Psoas muscle (tissue), 8 donors: Measurements from ENCODE around the gene PPM1B. TPM values are rescaled to one million over a fixed set of nuclear protein-coding genes. Genes with fewer than 3 reads are reported as not detected.

Source experiments
- ATAC-seq, 4 donors: fragments of 200-7000 bp; cut with Tn5 transposase; one replicate each; pipeline ENCODE4 v1.9.1; 2020; ENCODE audit warnings: moderate library complexity in 3 of 4, mild to moderate bottlenecking in 2 of 4
- DNase-seq, 2 donors: peaks; one replicate each; pipeline ENCODE4 v3.0.0-alpha.2; 2020
- H3K27ac ChIP-seq: fragments of 200-600 bp; one replicate; pipeline ENCODE4 v1.8.0; 2022
- H3K27me3 ChIP-seq, 3 donors: fragments of 200-600 bp in 1 of 3; one replicate each; pipeline versions ENCODE4 v1.6.1 to v1.8.0; 2013 to 2022; ENCODE audit warnings: low read length in 2 of 3, mild to moderate bottlenecking in 2 of 3, moderate library complexity in 1 of 3; ENCODE audit not compliant: insufficient read depth in 3 of 3
- H3K36me3 ChIP-seq, 2 donors: fragments of 200-600 bp in 1 of 2; one replicate each; pipeline versions ENCODE4 v1.6.1 to v1.8.0; 2013 to 2022; ENCODE audit warnings: low read depth in 1 of 2, mild to moderate bottlenecking in 1 of 2, moderate library complexity in 1 of 2; ENCODE audit not compliant: insufficient read depth in 1 of 2
- H3K4me1 ChIP-seq: fragments of 200-600 bp; one replicate; pipeline ENCODE4 v1.8.0; 2022
- H3K4me3 ChIP-seq: fragments of 200-600 bp; one replicate; pipeline ENCODE4 v1.8.0; 2022; ENCODE audit warnings: mild to moderate bottlenecking
- H3K9me3 ChIP-seq: fragments of 200-600 bp; one replicate; pipeline ENCODE4 v1.8.0; 2022
- WGBS, 3 donors: extraction: QIAGEN DNeasy Blood & Tissue Kit; methylation state at CpG; one replicate each; pipeline versions ENCODE4 v1.1.6 to v1.1.7; 2013; 5-methylcytosine and 5-hydroxymethylcytosine counted together
- intact Hi-C, 2 donors: fragments of 100-400 bp; cut with DNase I; formaldehyde crosslinking; loops; one replicate each; pipeline versions ENCODE4 v1.11.0 to v1.14.2; 2022
- polyA plus RNA-seq, 3 donors: library from polyadenylated mRNA; stranded (reverse); fragments of 200-250 nt; gene quantifications; one replicate each; pipeline ENCODE4 v1.2.3, GENCODE V29; 2013
- total RNA-seq, 4 donors: library from RNA; stranded (reverse); fragmentation: NEBNext Ultra II Directional in 2 of 4; extraction: Animal tissue kit (Norgen Biotek cat#: 25700) in 2 of 4; gene quantifications; one replicate each; pipeline versions ENCODE4 v1.2.1 to v1.2.4, GENCODE V29; 2021 to 2023
- TF ChIP-seq, protein P1 (sequence below): fragments of 200-600 bp; IDR thresholded peaks from one replicate; pipeline ENCODE4 v1.8.0; 2022; ENCODE audit warnings: antibody characterized with exemption
- donor health status: healthy with polysubstance abuse.
- donor health status: DM: no; HTN: no; CAD: no; lungs with moderate emphysema.
- donor health status: Bipolar disorder and iron deficiency.
- donor health status: healthy.
- donor health status: DM: yes; HTN: yes; CAD: no.
- donor health status: DM: no; HTN: no; CAD: no.
- donor health status: DM: no; HTN: no; CAD: no.
- donor health status: DM: yes; HTN: yes; CAD: no.

The PPM1B gene
- total and polyA plus RNA-seq, 7 donors, result 17.4 to 244 (median 112) TPM

DNA sequence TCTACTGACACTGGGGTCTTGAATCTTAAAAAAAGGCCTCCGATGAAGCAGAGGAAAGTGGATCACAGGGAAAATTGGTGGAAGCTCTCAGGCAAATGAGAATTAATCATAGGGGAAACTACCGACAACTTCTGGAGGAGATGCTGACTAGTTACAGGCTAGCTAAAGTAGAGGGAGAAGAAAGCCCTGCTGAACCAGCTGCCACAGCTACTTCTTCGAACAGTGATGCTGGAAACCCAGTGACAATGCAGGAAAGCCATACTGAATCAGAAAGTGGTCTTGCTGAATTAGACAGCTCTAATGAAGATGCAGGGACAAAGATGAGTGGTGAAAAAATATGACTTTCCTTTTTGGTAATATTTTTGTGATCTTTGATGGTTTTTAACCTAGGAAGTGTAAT, 61.7 kb downstream of the PPM1B start:
- H3K4me3 ChIP-seq, result no peak overlapping the region
- H3K27ac ChIP-seq, result no peak overlapping the region
- no peaks in the 10 kb centered on the region for H3K27me3 ChIP-seq
- H3K4me1 ChIP-seq, result no peaks in the 10 kb centered on the region
- WGBS, 3 donors, result 86 to 89% (median 86%) methylated on average over 3 of the region's 3 CpGs
- no peaks in the 10 kb centered on the region for H3K9me3 ChIP-seq
- ATAC-seq (peak in 1 of 4 donors; percentile 23), DNase-seq (no peak)
- H3K36me3 ChIP-seq, result peaks cover 0 to 18% of the 10 kb centered on the region in 2 donors
- TF ChIP-seq, protein P1, sequence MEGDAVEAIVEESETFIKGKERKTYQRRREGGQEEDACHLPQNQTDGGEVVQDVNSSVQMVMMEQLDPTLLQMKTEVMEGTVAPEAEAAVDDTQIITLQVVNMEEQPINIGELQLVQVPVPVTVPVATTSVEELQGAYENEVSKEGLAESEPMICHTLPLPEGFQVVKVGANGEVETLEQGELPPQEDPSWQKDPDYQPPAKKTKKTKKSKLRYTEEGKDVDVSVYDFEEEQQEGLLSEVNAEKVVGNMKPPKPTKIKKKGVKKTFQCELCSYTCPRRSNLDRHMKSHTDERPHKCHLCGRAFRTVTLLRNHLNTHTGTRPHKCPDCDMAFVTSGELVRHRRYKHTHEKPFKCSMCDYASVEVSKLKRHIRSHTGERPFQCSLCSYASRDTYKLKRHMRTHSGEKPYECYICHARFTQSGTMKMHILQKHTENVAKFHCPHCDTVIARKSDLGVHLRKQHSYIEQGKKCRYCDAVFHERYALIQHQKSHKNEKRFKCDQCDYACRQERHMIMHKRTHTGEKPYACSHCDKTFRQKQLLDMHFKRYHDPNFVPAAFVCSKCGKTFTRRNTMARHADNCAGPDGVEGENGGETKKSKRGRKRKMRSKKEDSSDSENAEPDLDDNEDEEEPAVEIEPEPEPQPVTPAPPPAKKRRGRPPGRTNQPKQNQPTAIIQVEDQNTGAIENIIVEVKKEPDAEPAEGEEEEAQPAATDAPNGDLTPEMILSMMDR, result no peak
- intact Hi-C loops, result no loop called here

DNA sequence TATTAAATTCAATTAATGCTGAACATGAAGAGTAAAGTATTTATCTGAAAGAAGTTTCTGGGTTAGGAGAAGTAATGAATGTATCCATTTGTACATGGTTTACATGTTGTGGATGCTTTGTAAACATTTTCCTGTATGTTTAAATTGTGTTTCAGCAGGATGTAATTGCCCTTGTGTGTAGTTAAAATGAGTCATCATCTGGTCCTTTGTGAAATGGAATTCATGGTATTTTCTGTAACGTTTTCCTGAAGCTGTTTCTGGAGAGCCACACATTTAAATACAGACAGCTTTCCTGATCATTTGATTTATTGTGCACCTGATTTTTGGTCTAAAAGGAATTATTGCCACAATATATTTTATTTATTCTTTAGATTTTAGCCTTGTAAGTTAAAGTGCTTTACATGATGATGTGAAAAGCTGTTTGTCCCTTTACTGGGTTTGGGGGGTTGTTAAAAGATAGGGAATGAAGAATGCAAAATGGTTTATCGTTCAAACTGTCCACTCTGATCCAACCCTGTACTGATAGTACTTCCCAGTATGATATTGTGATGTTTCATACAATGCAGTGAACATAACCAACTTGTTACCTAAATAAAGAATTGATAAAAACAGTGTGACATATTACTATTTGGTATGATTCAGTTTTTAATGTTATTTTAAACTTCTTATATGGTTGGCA, 64.9 kb downstream of the PPM1B start:
- no peaks in the 10 kb centered on the region for H3K4me1 ChIP-seq
- intact Hi-C loops, result no loop called here
- TF ChIP-seq, protein P1, result no peak
- H3K9me3 ChIP-seq, result no peaks in the 10 kb centered on the region
- H3K4me3 ChIP-seq, result no peak overlapping the region
- no peaks in the 10 kb centered on the region for H3K27me3 ChIP-seq
- 32 to 49% (median 40%) methylated on average over 2 of the region's 2 CpGs for WGBS, 3 donors
- DNase-seq (no peak), ATAC-seq (no peak)
- H3K36me3 ChIP-seq, result peaks cover 0 to 15% of the 10 kb centered on the region in 2 donors
- no peak overlapping the region for H3K27ac ChIP-seq

DNA sequence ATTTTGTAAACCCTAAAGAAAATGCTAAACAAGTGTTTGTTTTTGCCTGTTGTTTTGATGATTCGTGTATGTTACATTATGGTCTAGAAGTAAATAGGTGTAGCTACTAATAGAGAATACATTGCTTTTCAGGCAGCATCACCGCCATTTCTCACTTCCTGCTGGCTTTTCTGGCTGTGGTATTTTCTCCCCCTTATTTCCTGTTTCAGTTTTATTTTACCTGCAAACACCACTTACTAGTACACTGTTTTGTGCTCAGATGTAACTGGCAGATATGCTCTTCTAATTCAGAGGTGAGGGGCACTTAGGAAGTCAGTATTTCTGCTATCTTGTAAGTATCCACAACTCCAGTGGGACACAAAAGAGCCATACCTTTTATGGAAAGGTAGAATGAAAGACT, 68.5 kb downstream of the PPM1B start:
- H3K27me3 ChIP-seq, result no peaks in the 10 kb centered on the region
- H3K4me1 ChIP-seq, result no peaks in the 10 kb centered on the region
- peaks cover 0 to 7% of the 10 kb centered on the region in 2 donors for H3K36me3 ChIP-seq
- no peak overlapping the region for H3K4me3 ChIP-seq
- TF ChIP-seq, protein P1, result no peak
- H3K9me3 ChIP-seq, result no peaks in the 10 kb centered on the region
- intact Hi-C loops, result no loop called here
- DNase-seq (no peak), ATAC-seq (no peak)
- 75 to 77% (median 76%) methylated on average over 2 of the region's 2 CpGs for WGBS, 3 donors
- H3K27ac ChIP-seq, result no peak overlapping the region

DNA sequence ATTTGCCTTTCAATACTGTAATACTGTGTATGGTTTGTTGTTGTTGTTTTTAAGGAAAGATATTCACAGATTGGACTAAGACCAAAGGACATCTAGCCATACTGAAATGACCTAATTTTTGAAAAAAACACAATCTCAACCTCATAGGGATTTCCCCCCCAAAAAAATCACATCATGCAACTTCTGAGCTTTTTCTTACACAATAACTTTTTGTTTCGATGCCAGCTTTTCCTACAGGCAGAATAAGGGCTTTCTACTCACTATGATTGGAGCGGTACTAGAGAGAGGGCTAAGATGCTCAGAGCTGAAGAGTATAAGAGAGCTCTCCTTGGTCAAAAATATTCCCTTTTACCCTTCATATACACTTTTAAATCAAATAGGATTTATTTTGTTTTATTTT, 74.2 kb downstream of the PPM1B start:
- intact Hi-C loops, result loop anchor here in 1 of 2 donors (10.0 kb wide), 1 partner anchor 712 kb away; no protein-coding TSS in a partner anchor
- TF ChIP-seq, protein P1, result no peak
- Histone ChIP-seq H3K4me3 (no peak overlapping the region), H3K4me1 (peaks cover 12% of the 10 kb centered on the region), H3K36me3 (no peaks in the 10 kb centered on the region), H3K9me3 (no peaks in the 10 kb centered on the region), H3K27ac (no peak overlapping the region), H3K27me3 (no peaks in the 10 kb centered on the region)
- WGBS, 3 donors, result 76 to 87% (median 83%) methylated on average over 2 of the region's 2 CpGs
- no peak for ATAC-seq
- no peak for DNase-seq
